DMS153 treated with DMSO at 0.1 percent for 48 hours (cell line): Measurements from ENCODE around the gene PRSS8.

Experiments used
- DNase-seq: peaks from one replicate; lab custom pipeline; 2025; ENCODE audit not compliant: unreplicated experiment; lab: John Stamatoyannopoulos, UW

Gene PRSS8

DNA sequence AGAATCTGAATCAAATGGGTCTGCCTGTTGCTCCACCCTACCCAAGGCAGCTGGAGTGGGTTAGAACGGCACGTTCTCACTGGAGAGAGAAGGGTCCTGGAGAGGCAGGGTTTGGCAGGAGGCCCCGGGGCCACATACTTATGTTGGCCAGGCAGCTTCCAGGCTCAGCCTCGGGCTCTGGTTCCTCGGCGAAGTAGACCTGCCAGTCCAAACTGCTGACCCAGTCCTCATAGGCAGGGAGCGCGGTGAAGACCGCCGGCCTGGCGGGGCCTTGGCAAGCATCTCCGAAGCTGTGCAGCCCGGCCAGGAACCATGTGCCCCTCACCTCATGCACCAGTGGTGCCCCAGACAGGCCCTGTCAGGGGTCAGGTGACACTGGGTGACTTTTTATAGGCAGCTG is 51.5 kb downstream of the PRSS8 start:
- DNase-seq = no peak

DNA sequence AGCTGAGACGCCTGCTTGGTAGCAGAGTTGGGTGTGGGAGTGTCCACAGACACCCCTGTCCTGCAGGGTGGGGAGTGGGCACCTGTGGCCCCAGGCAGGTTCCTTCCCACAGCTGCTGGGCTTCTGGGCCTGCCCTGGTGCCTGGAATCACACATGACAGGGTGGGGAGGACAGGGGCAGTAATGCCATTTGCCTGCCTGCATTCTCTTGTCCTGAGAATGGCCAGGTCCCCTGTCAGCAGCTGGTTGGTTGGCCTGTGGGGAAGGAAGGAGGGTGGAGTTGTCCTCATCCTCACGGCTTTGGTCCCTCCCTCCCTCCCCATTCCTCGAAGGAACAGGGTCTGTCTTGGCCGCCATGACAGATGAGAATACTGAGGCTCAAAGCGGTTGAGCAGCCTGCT is 52.0 kb downstream of the PRSS8 start:
- DNase-seq = no peak

DNA sequence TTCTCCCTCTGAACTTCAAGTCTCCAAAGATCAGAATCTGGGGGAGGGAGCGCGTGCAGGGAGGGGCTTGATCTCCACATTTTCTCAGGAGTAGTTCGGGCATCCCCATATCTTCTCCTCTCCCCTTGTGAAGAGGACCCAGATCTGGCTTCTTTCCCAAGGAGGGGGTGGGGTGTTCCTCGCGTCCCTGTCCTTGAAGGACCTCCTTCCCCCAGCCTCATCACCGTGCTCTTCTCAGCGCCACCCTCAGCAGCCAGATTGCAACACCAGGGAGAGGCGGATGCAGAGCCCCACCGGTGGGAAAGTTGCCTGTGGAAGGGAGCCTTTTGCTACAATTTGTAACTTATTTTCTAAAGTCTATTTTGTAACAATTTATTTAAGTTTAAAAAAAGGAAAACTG is 52.4 kb downstream of the PRSS8 start:
- no peak for DNase-seq

DNA sequence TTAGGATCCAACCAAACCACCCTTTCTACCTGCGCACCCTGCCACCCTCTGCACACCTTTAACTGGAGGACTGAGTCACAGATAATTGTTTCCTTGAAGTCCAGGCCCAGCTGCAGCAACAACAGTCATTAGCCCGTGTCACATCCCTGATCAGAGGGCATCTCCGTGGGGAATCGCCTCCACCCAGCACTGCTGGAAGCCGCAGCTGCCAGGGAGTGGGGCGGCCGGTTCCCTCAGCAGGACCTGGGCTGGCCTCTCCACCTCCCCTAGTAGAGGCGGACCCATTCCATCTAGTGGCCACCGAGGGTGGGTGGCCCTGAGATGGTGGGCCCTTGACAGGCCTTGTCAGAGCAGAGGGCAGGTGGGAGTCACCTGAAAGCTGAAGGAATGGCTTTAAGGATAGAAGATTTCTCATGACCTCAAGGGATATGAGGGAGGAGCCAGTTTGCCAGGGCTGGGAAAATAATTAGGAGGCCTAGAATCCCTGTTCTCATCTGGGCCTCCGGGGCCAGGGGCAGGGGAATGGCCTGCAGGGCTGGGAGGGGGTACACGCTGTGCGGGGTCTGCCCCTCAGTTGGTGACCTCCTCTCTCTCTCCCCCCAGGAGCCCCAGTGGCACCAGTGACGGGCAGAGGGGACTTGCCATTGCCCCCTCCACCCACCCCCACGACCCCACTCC is 53.0 kb downstream of the PRSS8 start:
- DNase-seq = no peak
